A549 (cell line): ENCODE results near the gene ADAM19.

Experiments
- CBX2 ChIP-seq: fragments of 200-600 bp; sonication (generic); IDR thresholded peaks from 2 replicates; pipeline ENCODE4 v1.6.1; 2016; ENCODE audit warnings: low read depth, mild to moderate bottlenecking, borderline replicate concordance
- EP300 ChIP-seq, 2 experiments: fragments of >200 bp; sonication (Bioruptor Twin); formaldehyde crosslinking; IDR thresholded peaks; 2 replicates in 1 of 2; 3 replicates in 1 of 2; pipeline ENCODE4 v1.6.1; 2016 to 2017
- FOSB ChIP-seq: fragments of 250-450 bp; sonication (Bioruptor Pico); IDR thresholded peaks from 2 replicates; pipeline ENCODE4 v1.5.0; 2020; ENCODE audit warnings: mild to moderate bottlenecking, moderate library complexity
- RAD21 ChIP-seq, 2 experiments: fragments of >200 bp in 1 of 2; sonication (Bioruptor Twin) in 1 of 2; formaldehyde crosslinking in 1 of 2; IDR thresholded peaks in 1 of 2; conservative IDR thresholded peaks in 1 of 2; 2 replicates in 1 of 2; 3 replicates in 1 of 2; pipeline ENCODE4 v1.6.1; 2012 to 2018; ENCODE audit warnings: inconsistent platforms in 1 of 2
- SMC3 ChIP-seq: fragments of >200 bp; sonication (Bioruptor Twin); formaldehyde crosslinking; IDR thresholded peaks from 3 replicates; pipeline ENCODE4 v1.6.1; 2018; ENCODE audit warnings: inconsistent platforms
- TF ChIP-seq, protein P1 (sequence below): fragments of >200 bp; sonication (Bioruptor Twin); formaldehyde crosslinking; IDR thresholded peaks from 3 replicates; pipeline ENCODE4 v1.5.1; 2016

DNA sequence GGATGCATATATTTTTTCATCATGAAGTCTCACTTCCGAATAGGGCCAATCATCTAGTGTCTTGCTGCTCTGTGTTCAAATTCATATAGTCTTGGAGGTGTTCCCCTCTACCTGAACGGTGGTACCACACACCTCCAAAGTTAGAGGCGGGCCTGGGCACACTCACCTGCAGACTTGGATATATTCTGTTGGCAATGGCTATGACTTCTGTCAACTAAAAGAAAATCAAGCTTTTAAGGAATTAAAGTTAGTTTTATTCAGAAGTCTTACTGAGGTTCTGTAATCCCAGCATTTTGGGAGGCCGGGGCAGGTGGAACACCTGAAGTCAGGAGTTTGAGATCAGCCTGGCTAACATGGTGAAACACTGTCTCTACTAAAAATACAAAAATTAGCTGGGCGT lies 118.2 kb downstream of the ADAM19 start:
- TF ChIP-seq SMC3 (no peak), CBX2 (no peak), RAD21 (conservative IDR thresholded peaks at IDR 0.05 in 1 of 2, IDR thresholded peaks at IDR 0.05 in 1 of 2) (no peak), FOSB (CRISPR knock-in tag) (no peak), EP300 (IDR thresholded peaks at IDR 0.05) (no peak)
- TF ChIP-seq, protein P1, sequence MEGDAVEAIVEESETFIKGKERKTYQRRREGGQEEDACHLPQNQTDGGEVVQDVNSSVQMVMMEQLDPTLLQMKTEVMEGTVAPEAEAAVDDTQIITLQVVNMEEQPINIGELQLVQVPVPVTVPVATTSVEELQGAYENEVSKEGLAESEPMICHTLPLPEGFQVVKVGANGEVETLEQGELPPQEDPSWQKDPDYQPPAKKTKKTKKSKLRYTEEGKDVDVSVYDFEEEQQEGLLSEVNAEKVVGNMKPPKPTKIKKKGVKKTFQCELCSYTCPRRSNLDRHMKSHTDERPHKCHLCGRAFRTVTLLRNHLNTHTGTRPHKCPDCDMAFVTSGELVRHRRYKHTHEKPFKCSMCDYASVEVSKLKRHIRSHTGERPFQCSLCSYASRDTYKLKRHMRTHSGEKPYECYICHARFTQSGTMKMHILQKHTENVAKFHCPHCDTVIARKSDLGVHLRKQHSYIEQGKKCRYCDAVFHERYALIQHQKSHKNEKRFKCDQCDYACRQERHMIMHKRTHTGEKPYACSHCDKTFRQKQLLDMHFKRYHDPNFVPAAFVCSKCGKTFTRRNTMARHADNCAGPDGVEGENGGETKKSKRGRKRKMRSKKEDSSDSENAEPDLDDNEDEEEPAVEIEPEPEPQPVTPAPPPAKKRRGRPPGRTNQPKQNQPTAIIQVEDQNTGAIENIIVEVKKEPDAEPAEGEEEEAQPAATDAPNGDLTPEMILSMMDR = no peak
